OCI-LY1 (cell line): ENCODE results near the gene VPS52.

Experiments
- H2AFZ ChIP-seq: fragments of 200-600 bp; sonication (generic), shearing (Covaris generic); 2 replicates; pipeline ENCODE4 v1.6.0; 2014; ENCODE audit warnings: antibody characterized with exemption, mild to moderate bottlenecking, low read length
- H3F3A ChIP-seq: fragments of 200-600 bp; sonication (generic), shearing (Covaris generic); 2 replicates; pipeline ENCODE4 v1.6.0; 2014; ENCODE audit warnings: mild to moderate bottlenecking, antibody characterized with exemption, low read length, moderate library complexity; ENCODE audit not compliant: insufficient read depth
- H3K27ac ChIP-seq: fragments of 200-600 bp; sonication (generic); 2 replicates; pipeline ENCODE4 v1.5.1; 2014; ENCODE audit warnings: low read length, mixed run types, mild to moderate bottlenecking, low read depth; ENCODE audit not compliant: poor library complexity, severe bottlenecking
- H3K27me3 ChIP-seq: fragments of 200-600 bp; sonication (generic); 2 replicates; pipeline ENCODE4 v1.6.0; 2014; ENCODE audit warnings: antibody characterized with exemption, mild to moderate bottlenecking, low read length, moderate library complexity; ENCODE audit not compliant: insufficient read depth
- H3K36me3 ChIP-seq: fragments of 200-600 bp; sonication (generic); 2 replicates; pipeline ENCODE4 v1.6.1; 2014; ENCODE audit warnings: mild to moderate bottlenecking, antibody characterized with exemption, low read length, moderate library complexity, mixed read lengths; ENCODE audit not compliant: insufficient read depth
- H3K4me1 ChIP-seq: fragments of 200-600 bp; sonication (generic); 2 replicates; pipeline ENCODE4 v1.5.1; 2014; ENCODE audit warnings: mild to moderate bottlenecking, low read length, moderate library complexity; ENCODE audit not compliant: insufficient read depth, severe bottlenecking
- H3K4me2 ChIP-seq: fragments of 200-600 bp; sonication (generic), shearing (Covaris generic); 2 replicates; pipeline ENCODE4 v1.6.1; 2014; ENCODE audit warnings: low read length
- H3K4me3 ChIP-seq: fragments of 200-600 bp; sonication (generic); 2 replicates; pipeline ENCODE4 v1.5.1; 2014; ENCODE audit warnings: low read length, low read depth, mild to moderate bottlenecking, mixed read lengths; ENCODE audit not compliant: poor library complexity, severe bottlenecking
- H3K79me2 ChIP-seq: fragments of 200-600 bp; shearing (Covaris generic); 2 replicates; pipeline ENCODE4 v1.6.1; 2016; ENCODE audit warnings: mixed run types, low read length, mixed read lengths; ENCODE audit not compliant: insufficient read depth
- H3K9ac ChIP-seq: fragments of 200-600 bp; sonication (generic), shearing (Covaris generic); 2 replicates; pipeline ENCODE4 v1.6.1; 2014; ENCODE audit warnings: mild to moderate bottlenecking, low read length, mixed read lengths
- H3K9me2 ChIP-seq: fragments of 200-600 bp; sonication (generic), shearing (Covaris generic); 2 replicates; pipeline ENCODE4 v1.6.1; 2014; ENCODE audit warnings: low read depth, mild to moderate bottlenecking, low read length, mixed read lengths
- H3K9me3 ChIP-seq: fragments of 200-600 bp; shearing (Covaris generic); 2 replicates; pipeline ENCODE4 v1.6.1; 2014; ENCODE audit warnings: low read length, mixed read lengths
- H4K20me1 ChIP-seq: fragments of 200-600 bp; sonication (generic), shearing (Covaris generic); 2 replicates; pipeline ENCODE4 v1.6.0; 2016; ENCODE audit warnings: mild to moderate bottlenecking, low read length; ENCODE audit not compliant: insufficient read depth
- CTCF ChIP-seq: fragments of 200-600 bp; sonication (generic), shearing (Covaris generic); IDR thresholded peaks from 2 replicates; pipeline ENCODE4 v1.5.1; 2017; ENCODE audit warnings: mild to moderate bottlenecking, antibody characterized with exemption, low read length, moderate library complexity, mixed read lengths
- EZH2 ChIP-seq: fragments of 200-600 bp; sonication (generic), shearing (Covaris generic); IDR thresholded peaks from 2 replicates; pipeline ENCODE4 v1.8.0; 2017; ENCODE audit warnings: borderline replicate concordance, mixed run types, mild to moderate bottlenecking, antibody characterized with exemption, low read length, moderate library complexity, mixed read lengths

Gene VPS52

DNA sequence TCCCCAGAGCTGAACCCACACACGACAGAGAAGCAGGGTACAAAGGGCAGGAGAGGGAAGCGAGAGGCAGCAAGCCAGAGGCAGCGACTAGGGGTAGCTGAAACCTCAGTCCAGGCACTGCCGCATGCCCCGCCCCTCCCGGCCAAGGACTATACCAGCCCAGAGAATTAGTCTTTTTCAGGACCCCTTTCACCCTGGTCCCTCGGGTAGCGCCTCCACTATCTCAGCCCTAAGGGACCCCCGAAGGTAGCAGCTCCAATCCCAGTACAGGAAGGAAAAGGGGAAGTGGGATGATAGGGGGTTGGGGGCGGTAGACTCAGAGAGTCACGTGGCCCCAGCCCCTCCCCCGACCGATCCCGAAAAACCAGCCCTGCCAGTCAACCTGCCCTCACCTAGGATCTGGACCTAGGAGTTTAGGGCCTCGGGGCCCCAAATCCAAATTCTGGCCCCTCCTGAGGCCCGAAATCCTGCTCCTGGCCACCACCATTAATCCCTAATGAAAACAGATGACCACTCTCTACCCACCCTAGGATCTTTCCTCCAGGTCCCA, 25.8 kb upstream of the VPS52 start:
- H3K4me2 ChIP-seq = peak overlapping the region; percentile 70
- H3F3A ChIP-seq = 0 out of 2 replicates have a peak, but pooled peaks cover 5% of the 10 kb centered on the region
- no peaks in the 10 kb centered on the region for H3K27me3 ChIP-seq
- H3K27ac ChIP-seq = no peak overlapping the region
- peak overlapping the region; percentile 30; the same call in 1 of the 2 replicates for H3K9ac ChIP-seq
- H3K9me2 ChIP-seq = no peaks in the 10 kb centered on the region
- H3K4me3 ChIP-seq = peak overlapping the region; percentile 72
- H3K4me1 ChIP-seq = peaks cover 13% of the 10 kb centered on the region
- no peaks in the 10 kb centered on the region for H3K79me2 ChIP-seq
- H3K36me3 ChIP-seq = peaks cover 21% of the 10 kb centered on the region; the same call in 1 of the 2 replicates
- H2AFZ ChIP-seq = no peak overlapping the region
- H3K9me3 ChIP-seq = no peaks in the 10 kb centered on the region
- no peaks in the 10 kb centered on the region for H4K20me1 ChIP-seq
- no peak for TF ChIP-seq EZH2
- no peak for TF ChIP-seq CTCF

DNA sequence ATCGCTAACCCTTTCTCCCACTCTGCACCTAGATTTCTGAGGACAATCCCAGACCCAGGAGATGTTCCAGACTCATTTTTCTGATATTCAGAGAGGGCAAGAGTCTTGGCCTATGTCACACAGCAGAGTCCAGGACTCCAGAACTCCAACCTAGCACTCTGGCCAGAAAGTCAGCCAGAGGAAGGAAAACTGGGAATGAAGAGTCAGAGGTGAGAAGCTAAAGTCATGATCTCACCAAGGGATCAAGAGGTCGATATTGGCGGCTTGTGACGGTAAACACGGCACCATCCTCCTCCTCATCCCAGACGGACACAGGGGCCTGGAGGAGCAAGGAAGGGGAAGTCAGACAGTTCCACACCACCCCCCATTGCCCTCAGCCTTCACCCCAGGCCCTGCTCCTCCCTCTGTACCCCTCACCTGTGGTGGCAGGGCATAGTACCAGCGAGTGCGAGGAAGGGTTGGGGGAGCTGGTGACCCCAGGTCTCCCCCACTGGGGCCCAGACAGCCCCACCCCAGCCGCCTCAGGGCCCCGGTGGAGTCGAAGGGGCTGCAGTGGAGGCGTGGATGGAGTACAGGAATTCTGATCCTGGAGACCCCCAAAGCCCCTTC, 25.2 kb upstream of the VPS52 start:
- H2AFZ ChIP-seq = no peak overlapping the region

GRCh38 chr6:33295621-33296369, 24.1 kb upstream of the VPS52 start:
- TF ChIP-seq EZH2 (no peak), CTCF (no peak)
- peaks cover 30% of the 10 kb centered on the region; the same call in 1 of the 2 replicates for H3K36me3 ChIP-seq

More for the DNA sequence above, 25.2 kb upstream of the VPS52 start:
- Histone ChIP-seq H3K27ac (no peak overlapping the region), H3K36me3 (peaks cover 26% of the 10 kb centered on the region; the same call in 1 of the 2 replicates), H3K4me1 (peaks cover 13% of the 10 kb centered on the region), H3K79me2 (no peaks in the 10 kb centered on the region), H3K9me3 (no peaks in the 10 kb centered on the region), H3K9ac (no peak overlapping the region), H3K27me3 (no peaks in the 10 kb centered on the region), H3F3A (0 out of 2 replicates have a peak, but pooled peaks cover 5% of the 10 kb centered on the region), H4K20me1 (no peaks in the 10 kb centered on the region), H3K4me2 (peak overlapping the region; percentile 70; the same call in 1 of the 2 replicates), H3K4me3 (no peak overlapping the region), H3K9me2 (no peaks in the 10 kb centered on the region)
- TF ChIP-seq EZH2 = no peak
- TF ChIP-seq CTCF = no peak

More at GRCh38 chr6:33295621-33296369, 24.1 kb upstream of the VPS52 start:
- H4K20me1 ChIP-seq = no peaks in the 10 kb centered on the region
- no peaks in the 10 kb centered on the region for H3F3A ChIP-seq
- H3K27me3 ChIP-seq = no peaks in the 10 kb centered on the region
- no peak overlapping the region for H3K27ac ChIP-seq
- H3K4me2 ChIP-seq = no peak overlapping the region
- no peak overlapping the region for H2AFZ ChIP-seq
- no peaks in the 10 kb centered on the region for H3K9me3 ChIP-seq
- no peak overlapping the region for H3K9ac ChIP-seq
- H3K4me1 ChIP-seq = peaks cover 17% of the 10 kb centered on the region
- no peak overlapping the region for H3K4me3 ChIP-seq
- no peaks in the 10 kb centered on the region for H3K9me2 ChIP-seq
- no peaks in the 10 kb centered on the region; the same call in 1 of the 2 replicates for H3K79me2 ChIP-seq
